Sigmoid colon (tissue), 7 donors: ENCODE data around the gene UBE3B. TPM values are rescaled to one million over a fixed set of nuclear protein-coding genes. Genes with fewer than 3 reads are reported as not detected.

Experiments
- DNase-seq: peaks from one replicate; pipeline ENCODE4 v3.0.0-alpha.2; 2019
- H3K27ac ChIP-seq, 4 donors: fragments of 200-600 bp; sonication (generic); one replicate each; pipeline ENCODE4 v1.5.1; 2016 to 2019; ENCODE audit warnings: mild to moderate bottlenecking in 1 of 4
- H3K27me3 ChIP-seq, 3 donors: fragments of 200-600 bp; sonication (generic); one replicate each; pipeline ENCODE4 v1.5.1; 2019; ENCODE audit warnings: mild to moderate bottlenecking in 1 of 3
- H3K36me3 ChIP-seq, 4 donors: fragments of 200-600 bp; sonication (generic); one replicate each; pipeline ENCODE4 v1.5.1; 2016 to 2019
- H3K4me1 ChIP-seq, 4 donors: fragments of 200-600 bp; sonication (generic); one replicate each; pipeline ENCODE4 v1.5.1; 2017 to 2019
- H3K4me3 ChIP-seq, 4 donors: fragments of 200-600 bp; sonication (generic); one replicate each; pipeline ENCODE4 v1.5.1; 2017 to 2019; ENCODE audit warnings: mild to moderate bottlenecking in 2 of 4, moderate library complexity in 1 of 4
- H3K9me3 ChIP-seq, 4 donors: fragments of 200-600 bp in 3 of 4; sonication (generic) in 3 of 4; one replicate each; pipeline versions ENCODE4 v1.5.1 to v1.6.1; 2013 to 2019
- CTCF ChIP-seq, 4 experiments: fragments of 450-650 bp in 3 of 4; fragments of 200-600 bp in 1 of 4; IDR thresholded peaks; one replicate each; pipeline ENCODE4 v1.5.1; 2016 to 2019; ENCODE audit warnings: antibody characterized with exemption in 4 of 4, mild to moderate bottlenecking in 3 of 4, moderate library complexity in 2 of 4
- EP300 ChIP-seq, 4 donors: sonication (generic); formaldehyde crosslinking; IDR thresholded peaks; one replicate each; pipeline ENCODE4 v1.6.1; 2017; ENCODE audit warnings: antibody characterized with exemption in 4 of 4
- POLR2A ChIP-seq, 2 donors: fragments of 450-650 bp; IDR thresholded peaks; one replicate each; pipeline ENCODE4 v1.6.1; 2016; ENCODE audit warnings: antibody characterized with exemption in 2 of 2, mild to moderate bottlenecking in 2 of 2, moderate library complexity in 2 of 2
- POLR2AphosphoS5 ChIP-seq, 4 donors: sonication (generic); formaldehyde crosslinking; IDR thresholded peaks; one replicate each; pipeline ENCODE4 v1.6.1; 2017; ENCODE audit warnings: antibody characterized with exemption in 4 of 4
- WGBS, 2 donors: extraction: QIAGEN DNeasy Blood & Tissue Kit; methylation state at CpG; one replicate each; pipeline ENCODE4 v1.1.7; 2013; 5-methylcytosine and 5-hydroxymethylcytosine counted together
- intact Hi-C: fragments of 100-400 bp; cut with DNase I; formaldehyde crosslinking; loops from one replicate; pipeline ENCODE4 v1.15.1; 2023
- polyA plus RNA-seq, 3 donors: library from polyadenylated mRNA; stranded (reverse); fragments of 200-250 nt; gene quantifications; one replicate each; pipeline ENCODE4 v1.2.3, GENCODE V29; 2013
- total RNA-seq, 4 donors: library from RNA; depleted of rRNA; stranded (reverse); fragments of >200 nt; gene quantifications; one replicate each; pipeline ENCODE4 v1.1.0, GENCODE V29; 2016
- donor health status: healthy with polysubstance abuse.
- donor health status: Bipolar disorder and iron deficiency.
- donor health status: healthy.

Gene UBE3B
- total and polyA plus RNA-seq, 7 donors: 15.3 to 67.7 (median 48.4) TPM

- TF ChIP-seq EP300 (IDR thresholded peaks at IDR 0.05) (no peak), POLR2AphosphoS5 (IDR thresholded peaks at IDR 0.05) (no peak), CTCF (IDR thresholded peaks at IDR 0.05) (no peak), POLR2A (IDR thresholded peaks at IDR 0.05) (no peak)
- peaks cover 36 to 100% (median 68%) of the 10 kb centered on the region in 4 donors for H3K36me3 ChIP-seq
- H3K4me1 ChIP-seq: no peaks in the 10 kb centered on the region
- H3K9me3 ChIP-seq: no peaks in the 10 kb centered on the region
- no peaks in the 10 kb centered on the region for H3K27me3 ChIP-seq
- no peak overlapping the region for H3K4me3 ChIP-seq
- H3K27ac ChIP-seq: no peak overlapping the region
- intact Hi-C loops: no loop called here
- DNase-seq: no peak
- WGBS, 2 donors: 94 to 96% methylated on average over 4 of the region's 4 CpGs
Observed at GRCh38 chr12:109491671-109492070, 14.2 kb downstream of the UBE3B start.

- intact Hi-C loops: no loop called here
- 86 to 95% methylated on average over 5 of the region's 5 CpGs for WGBS, 2 donors
- Histone ChIP-seq H3K4me3 (no peak overlapping the region), H3K9me3 (no peaks in the 10 kb centered on the region), H3K4me1 (no peaks in the 10 kb centered on the region), H3K27ac (no peak overlapping the region), H3K36me3 (peaks cover 29 to 100% (median 61%) of the 10 kb centered on the region in 4 donors), H3K27me3 (no peaks in the 10 kb centered on the region)
- TF ChIP-seq CTCF (IDR thresholded peaks at IDR 0.05) (no peak), POLR2A (IDR thresholded peaks at IDR 0.05) (no peak), POLR2AphosphoS5 (IDR thresholded peaks at IDR 0.05) (no peak), EP300 (IDR thresholded peaks at IDR 0.05) (no peak)
- no peak for DNase-seq
Observed at GRCh38 chr12:109492371-109492770, 14.9 kb downstream of the UBE3B start.

- intact Hi-C loops: no loop called here
- H3K4me1 ChIP-seq: no peaks in the 10 kb centered on the region
- H3K36me3 ChIP-seq: peaks cover 26 to 100% (median 61%) of the 10 kb centered on the region in 4 donors
- DNase-seq: no peak
- H3K27ac ChIP-seq: no peak overlapping the region
- no peak overlapping the region for H3K4me3 ChIP-seq
- no peak for TF ChIP-seq EP300 (IDR thresholded peaks at IDR 0.05)
- TF ChIP-seq POLR2A (IDR thresholded peaks at IDR 0.05): no peak
- no peak for TF ChIP-seq POLR2AphosphoS5 (IDR thresholded peaks at IDR 0.05)
- no peak for TF ChIP-seq CTCF (IDR thresholded peaks at IDR 0.05)
- H3K27me3 ChIP-seq: no peaks in the 10 kb centered on the region
- no peaks in the 10 kb centered on the region for H3K9me3 ChIP-seq
Observed at GRCh38 chr12:109493090-109493489, 15.7 kb downstream of the UBE3B start.

GRCh38 chr12:109493938-109494337, 16.5 kb downstream of the UBE3B start:
- 98% methylated on average over 1 of the region's 1 CpG for WGBS, 2 donors
- no peak for DNase-seq
- intact Hi-C loops: no loop called here

More at GRCh38 chr12:109493938-109494337, 16.5 kb downstream of the UBE3B start:
- H3K9me3 ChIP-seq: no peaks in the 10 kb centered on the region
- no peak overlapping the region for H3K27ac ChIP-seq
- no peak for TF ChIP-seq EP300 (IDR thresholded peaks at IDR 0.05)
- no peak for TF ChIP-seq POLR2AphosphoS5 (IDR thresholded peaks at IDR 0.05)
- TF ChIP-seq POLR2A (IDR thresholded peaks at IDR 0.05): no peak
- TF ChIP-seq CTCF (IDR thresholded peaks at IDR 0.05): no peak
- no peaks in the 10 kb centered on the region for H3K27me3 ChIP-seq
- no peaks in the 10 kb centered on the region for H3K4me1 ChIP-seq
- H3K4me3 ChIP-seq: no peak overlapping the region
- H3K36me3 ChIP-seq: peaks cover 23 to 100% (median 62%) of the 10 kb centered on the region in 4 donors
